SH-SY5Y (cell line): Measurements from ENCODE around the gene NOXA1.

Experiments used
- GATA2 ChIP-seq: IDR thresholded peaks from 2 replicates; pipeline ENCODE4 v1.6.1; 2011; ENCODE audit warnings: mild to moderate bottlenecking, low read depth, low read length
- GATA3 ChIP-seq: IDR thresholded peaks from 2 replicates; pipeline ENCODE4 v1.6.1; 2011; ENCODE audit warnings: low read depth, mild to moderate bottlenecking, low read length, moderate library complexity

NOXA1 gene

GRCh38 chr9:137422604-137423513, at the start of gene NOXA1, which contains the start of gene EXD3:
Gene NOXA1 (plus strand): TSS chr9:137423393. CDS start chr9:137423530, 137 bp downstream.
Gene EXD3 (minus strand): TSS chr9:137423162. CDS start chr9:137395357, 27,805 bp downstream.
- TF ChIP-seq GATA3 (no peak), GATA2 (no peak)

GRCh38 chr9:137373611-137373980, 49.6 kb upstream of the NOXA1 start:
- TF ChIP-seq GATA2: no peak
- no peak for TF ChIP-seq GATA3

- TF ChIP-seq GATA2 (no peak), GATA3 (no peak)
Measured at GRCh38 chr9:137374131-137374845, 48.9 kb upstream of the NOXA1 start.

GRCh38 chr9:137375321-137376058, 47.7 kb upstream of the NOXA1 start:
- no peak for TF ChIP-seq GATA2
- no peak for TF ChIP-seq GATA3

- TF ChIP-seq GATA2 (no peak), GATA3 (no peak)
Measured at GRCh38 chr9:137376386-137376785, 46.8 kb upstream of the NOXA1 start.

- no peak for TF ChIP-seq GATA2
- TF ChIP-seq GATA3: no peak
Measured at GRCh38 chr9:137379761-137380161, 43.4 kb upstream of the NOXA1 start.

GRCh38 chr9:137380171-137380570, 43.0 kb upstream of the NOXA1 start:
- no peak for TF ChIP-seq GATA3
- TF ChIP-seq GATA2: no peak

- TF ChIP-seq GATA3: no peak
- no peak for TF ChIP-seq GATA2
Measured at GRCh38 chr9:137380606-137381005, 42.6 kb upstream of the NOXA1 start.

GRCh38 chr9:137381501-137382443, 41.4 kb upstream of the NOXA1 start:
- TF ChIP-seq GATA2 (no peak), GATA3 (no peak)

GRCh38 chr9:137382444-137383080, 40.6 kb upstream of the NOXA1 start:
- TF ChIP-seq GATA2: no peak
- TF ChIP-seq GATA3: no peak

- no peak for TF ChIP-seq GATA2
- no peak for TF ChIP-seq GATA3
Measured at GRCh38 chr9:137383081-137383783, 40.0 kb upstream of the NOXA1 start.
